ENCODE results near the gene CFAP77. TPM values are rescaled to one million over a fixed set of nuclear protein-coding genes. Genes with fewer than 3 reads are reported as not detected.

The CFAP77 gene
- total RNA-seq, 4 donors from 2014 or later: 0.44 TPM; not detected in 3

GRCh38 chr9:132575005-132575609 is 165.1 kb downstream of the CFAP77 start:
- H3K4me3 ChIP-seq (replicated peaks in 1 of 3): no peak overlapping the region
- intact Hi-C loops (cut with DNase I): loop anchor here (2.0 to 5.0 kb wide), 2 partner anchors 66 to 168 kb away; partner anchors contain the start of gene TTF1
- TF ChIP-seq POLR2A (IDR thresholded peaks at IDR 0.05): no peak
- TF ChIP-seq, protein P1, sequence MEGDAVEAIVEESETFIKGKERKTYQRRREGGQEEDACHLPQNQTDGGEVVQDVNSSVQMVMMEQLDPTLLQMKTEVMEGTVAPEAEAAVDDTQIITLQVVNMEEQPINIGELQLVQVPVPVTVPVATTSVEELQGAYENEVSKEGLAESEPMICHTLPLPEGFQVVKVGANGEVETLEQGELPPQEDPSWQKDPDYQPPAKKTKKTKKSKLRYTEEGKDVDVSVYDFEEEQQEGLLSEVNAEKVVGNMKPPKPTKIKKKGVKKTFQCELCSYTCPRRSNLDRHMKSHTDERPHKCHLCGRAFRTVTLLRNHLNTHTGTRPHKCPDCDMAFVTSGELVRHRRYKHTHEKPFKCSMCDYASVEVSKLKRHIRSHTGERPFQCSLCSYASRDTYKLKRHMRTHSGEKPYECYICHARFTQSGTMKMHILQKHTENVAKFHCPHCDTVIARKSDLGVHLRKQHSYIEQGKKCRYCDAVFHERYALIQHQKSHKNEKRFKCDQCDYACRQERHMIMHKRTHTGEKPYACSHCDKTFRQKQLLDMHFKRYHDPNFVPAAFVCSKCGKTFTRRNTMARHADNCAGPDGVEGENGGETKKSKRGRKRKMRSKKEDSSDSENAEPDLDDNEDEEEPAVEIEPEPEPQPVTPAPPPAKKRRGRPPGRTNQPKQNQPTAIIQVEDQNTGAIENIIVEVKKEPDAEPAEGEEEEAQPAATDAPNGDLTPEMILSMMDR (IDR thresholded peaks at IDR 0.05): peak; percentile 41 to 90 (median 79)
- no peaks in the 10 kb centered on the region for H3K4me1 ChIP-seq
- peaks cover 16% of the 10 kb centered on the region for H3K27me3 ChIP-seq
- DNase-seq: peak; percentile 76 to 80
- no peaks in the 10 kb centered on the region for H3K9me3 ChIP-seq
- no peaks in the 10 kb centered on the region for H3K36me3 ChIP-seq
- 10 to 14% methylated on average over 15 to 16 of the region's 16 CpGs for WGBS, 2 donors
- no peak overlapping the region for H3K27ac ChIP-seq

DNA sequence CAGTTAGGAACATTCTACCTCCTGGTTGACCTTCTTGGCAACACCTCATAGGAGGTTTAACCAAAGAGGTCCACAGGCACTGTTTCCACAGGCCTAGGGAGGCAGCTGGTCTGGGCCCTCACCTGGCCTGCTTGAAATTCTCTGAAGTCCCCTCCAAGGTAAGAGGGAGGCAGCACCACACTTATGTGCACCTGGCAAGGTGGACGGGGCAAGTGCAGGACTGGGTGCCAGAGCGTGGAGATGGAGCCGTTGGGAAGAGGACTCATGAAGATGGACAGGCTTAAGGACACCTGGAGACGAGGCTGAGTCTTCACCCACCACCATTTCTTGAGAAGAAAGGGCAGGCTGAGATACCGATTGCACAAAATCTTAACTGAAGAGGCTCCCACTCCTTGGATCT is 165.8 kb downstream of the CFAP77 start:
- peaks cover 23% of the 10 kb centered on the region for H3K27me3 ChIP-seq
- 71 to 76% methylated on average over 5 of the region's 5 CpGs for WGBS, 2 donors

DNA sequence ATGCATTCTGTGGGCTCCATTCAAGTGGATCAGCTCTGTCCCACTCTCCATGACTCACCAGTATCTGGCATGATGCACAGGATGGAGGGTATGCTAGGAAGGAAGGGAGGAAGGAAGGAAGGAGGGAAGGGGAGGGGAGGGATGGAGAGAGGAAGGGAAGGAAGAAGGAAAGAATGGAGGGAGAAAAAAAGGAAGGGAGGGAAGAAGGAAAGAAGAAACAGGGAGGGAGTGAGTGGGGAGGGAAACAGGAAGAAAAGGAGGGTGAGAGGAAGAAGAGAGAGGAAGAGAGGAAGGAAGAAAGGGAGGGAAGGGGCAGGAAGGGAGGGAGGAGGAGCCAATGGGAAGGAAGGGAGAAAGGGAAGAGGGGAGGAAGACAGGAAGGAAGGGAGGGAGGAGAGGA is 167.1 kb downstream of the CFAP77 start:
- DNase-seq: no peak
- Histone ChIP-seq H3K27ac (no peak overlapping the region), H3K36me3 (no peaks in the 10 kb centered on the region), H3K9me3 (no peaks in the 10 kb centered on the region), H3K27me3 (peaks cover 28% of the 10 kb centered on the region), H3K4me1 (peaks cover 0 to 5% of the 10 kb centered on the region in 2 donors), H3K4me3 (replicated peaks in 1 of 3) (no peak overlapping the region)
- TF ChIP-seq, protein P1 (IDR thresholded peaks at IDR 0.05): no peak
- TF ChIP-seq POLR2A (IDR thresholded peaks at IDR 0.05): no peak
- intact Hi-C loops (cut with DNase I): loop anchor here (5.0 kb wide), 1 partner anchor 170 kb away; the partner anchor contains the start of gene TTF1

More for the DNA sequence above, 165.8 kb downstream of the CFAP77 start:
- H3K9me3 ChIP-seq: no peaks in the 10 kb centered on the region
- TF ChIP-seq, protein P1 (IDR thresholded peaks at IDR 0.05): no peak
- TF ChIP-seq POLR2A (IDR thresholded peaks at IDR 0.05): no peak
- H3K27ac ChIP-seq: no peak overlapping the region
- H3K36me3 ChIP-seq: no peaks in the 10 kb centered on the region
- DNase-seq: no peak
- no peaks in the 10 kb centered on the region for H3K4me1 ChIP-seq
- intact Hi-C loops (cut with DNase I): loop anchor here (2.0 to 5.0 kb wide), 2 partner anchors 67 to 169 kb away; partner anchors contain the start of gene TTF1
- no peak overlapping the region for H3K4me3 ChIP-seq (replicated peaks in 1 of 3)

DNA sequence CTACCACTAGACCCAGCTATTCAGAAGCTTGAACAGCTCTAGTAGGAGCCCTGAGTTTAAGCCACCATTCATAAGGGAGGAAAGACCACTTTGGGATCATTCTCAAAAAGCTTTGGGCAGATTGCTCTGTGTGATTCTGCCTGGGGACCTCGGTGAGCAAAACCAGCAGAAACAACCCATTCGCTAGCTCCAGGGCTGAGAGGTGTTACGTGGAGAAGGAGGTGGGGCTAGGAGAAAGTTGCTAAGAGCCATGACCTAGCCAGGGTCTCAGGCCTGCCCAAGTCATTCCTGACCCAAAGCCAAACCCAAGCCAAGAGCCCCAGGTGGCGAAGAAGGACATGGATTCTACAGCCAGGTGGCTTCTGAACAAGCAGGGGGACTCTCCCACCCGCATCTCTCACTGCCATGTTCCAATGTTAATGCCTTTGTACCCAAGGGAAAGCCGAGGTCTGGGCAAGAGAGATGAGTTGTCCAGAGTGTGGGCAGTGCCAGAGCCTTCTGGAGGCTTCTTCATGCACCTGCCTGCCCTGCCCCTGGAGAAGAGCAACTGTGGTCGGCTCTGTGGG is 168.4 kb downstream of the CFAP77 start:
- TF ChIP-seq, protein P1 (IDR thresholded peaks at IDR 0.05): no peak
- no peak for TF ChIP-seq POLR2A (IDR thresholded peaks at IDR 0.05)
- intact Hi-C loops (cut with DNase I): loop anchor here (5.0 kb wide), 1 partner anchor 171 kb away; the partner anchor contains the start of gene TTF1
- H3K27ac ChIP-seq: no peak overlapping the region
- peaks cover 0 to 5% of the 10 kb centered on the region in 2 donors for H3K4me1 ChIP-seq
- no peak overlapping the region for H3K4me3 ChIP-seq (replicated peaks in 1 of 3)
- H3K36me3 ChIP-seq: no peaks in the 10 kb centered on the region
- WGBS, 2 donors: 35 to 48% methylated on average over 7 of the region's 7 CpGs
- DNase-seq: no peak
- no peaks in the 10 kb centered on the region for H3K9me3 ChIP-seq
- peaks cover 35% of the 10 kb centered on the region for H3K27me3 ChIP-seq

DNA sequence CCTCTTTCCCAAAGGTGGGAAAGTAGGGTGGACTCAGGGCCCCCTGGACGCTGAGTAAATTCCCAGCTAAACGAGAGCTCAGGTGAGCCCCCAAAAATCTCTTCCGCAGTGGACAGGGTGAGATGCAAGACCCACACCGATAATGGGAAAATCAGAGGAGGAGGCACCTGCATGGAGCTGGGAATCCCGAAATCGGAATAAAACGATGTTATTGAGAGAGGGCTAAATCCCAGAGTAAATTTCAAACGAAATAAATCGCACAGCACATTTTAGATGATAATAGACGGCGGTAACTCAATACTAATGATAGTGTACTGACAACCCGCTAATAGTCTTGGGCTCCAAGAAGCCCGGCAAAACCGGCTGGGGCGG is 169.4 kb downstream of the CFAP77 start:
- Histone ChIP-seq H3K4me3 (replicated peaks in 1 of 3) (no peak overlapping the region), H3K36me3 (no peaks in the 10 kb centered on the region), H3K27ac (no peak overlapping the region), H3K4me1 (peaks cover 0 to 5% of the 10 kb centered on the region in 2 donors), H3K9me3 (no peaks in the 10 kb centered on the region), H3K27me3 (peaks cover 42% of the 10 kb centered on the region)
- intact Hi-C loops (cut with DNase I): loop anchor here (5.0 kb wide), 1 partner anchor 172 kb away; the partner anchor contains the start of gene TTF1
- no peak for TF ChIP-seq POLR2A (IDR thresholded peaks at IDR 0.05)
- TF ChIP-seq, protein P1 (IDR thresholded peaks at IDR 0.05): no peak
- WGBS, 2 donors: 8% methylated on average over 15 of the region's 15 CpGs
- no peak for DNase-seq
